ENCODE measurements around the gene ALKBH8. TPM values are rescaled to one million over a fixed set of nuclear protein-coding genes. Genes with fewer than 3 reads are reported as not detected.

ALKBH8 gene
- total and polyA plus RNA-seq, 2 experiments from 2014 or later: 2.7 to 5.2 TPM

DNA sequence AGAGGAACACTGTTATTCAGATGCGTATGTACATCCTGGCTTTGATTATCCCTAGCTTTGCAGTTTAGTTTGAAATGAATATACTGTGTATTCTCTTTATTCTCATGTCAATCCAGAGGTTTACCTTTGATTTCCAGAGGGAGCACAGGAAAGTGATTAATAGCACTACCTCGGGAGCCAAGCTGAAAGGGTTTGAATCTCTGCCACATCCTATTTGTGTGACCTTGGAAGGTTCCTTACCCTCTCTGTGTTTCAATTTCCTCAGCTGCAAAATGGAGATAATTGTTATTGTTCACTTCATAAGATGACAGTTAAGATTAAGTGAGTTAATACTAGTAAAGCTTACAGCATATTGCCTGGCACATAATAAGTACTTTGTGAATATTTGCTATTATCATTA lies 43.3 kb upstream of the ALKBH8 start:
- Histone ChIP-seq H3K4me2 (no peak overlapping the region), H4K20me1 (ENCODE audit: insufficient read depth, poor library complexity, severe bottlenecking) (no peaks in the 10 kb centered on the region), H3K4me1 (ENCODE audit: insufficient read depth) (no peaks in the 10 kb centered on the region), H3K9me3 (ENCODE audit: low read depth) (no peaks in the 10 kb centered on the region), H3K9me2 (replicated peaks; ENCODE audit: insufficient read depth) (no peaks in the 10 kb centered on the region), H3K4me3 (no peak overlapping the region), H3K27ac (no peak overlapping the region), H3K79me2 (no peaks in the 10 kb centered on the region), H3K27me3 (no peaks in the 10 kb centered on the region), H3K36me3 (replicated peaks; ENCODE audit: insufficient read depth, low read depth) (no peaks in the 10 kb centered on the region), H2AFZ (no peak overlapping the region)
- no peak for TF ChIP-seq EZH2phosphoT487 (IDR thresholded peaks at IDR 0.05; ENCODE audit: low read depth, severe bottlenecking, unreplicated experiment)
- TF ChIP-seq, protein P1, sequence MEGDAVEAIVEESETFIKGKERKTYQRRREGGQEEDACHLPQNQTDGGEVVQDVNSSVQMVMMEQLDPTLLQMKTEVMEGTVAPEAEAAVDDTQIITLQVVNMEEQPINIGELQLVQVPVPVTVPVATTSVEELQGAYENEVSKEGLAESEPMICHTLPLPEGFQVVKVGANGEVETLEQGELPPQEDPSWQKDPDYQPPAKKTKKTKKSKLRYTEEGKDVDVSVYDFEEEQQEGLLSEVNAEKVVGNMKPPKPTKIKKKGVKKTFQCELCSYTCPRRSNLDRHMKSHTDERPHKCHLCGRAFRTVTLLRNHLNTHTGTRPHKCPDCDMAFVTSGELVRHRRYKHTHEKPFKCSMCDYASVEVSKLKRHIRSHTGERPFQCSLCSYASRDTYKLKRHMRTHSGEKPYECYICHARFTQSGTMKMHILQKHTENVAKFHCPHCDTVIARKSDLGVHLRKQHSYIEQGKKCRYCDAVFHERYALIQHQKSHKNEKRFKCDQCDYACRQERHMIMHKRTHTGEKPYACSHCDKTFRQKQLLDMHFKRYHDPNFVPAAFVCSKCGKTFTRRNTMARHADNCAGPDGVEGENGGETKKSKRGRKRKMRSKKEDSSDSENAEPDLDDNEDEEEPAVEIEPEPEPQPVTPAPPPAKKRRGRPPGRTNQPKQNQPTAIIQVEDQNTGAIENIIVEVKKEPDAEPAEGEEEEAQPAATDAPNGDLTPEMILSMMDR (IDR thresholded peaks at IDR 0.05; ENCODE audit: poor library complexity): no peak
- TF ChIP-seq EZH2 (IDR thresholded peaks at IDR 0.05; ENCODE audit: borderline replicate concordance): no peak
- WGBS (ENCODE audit: low lambda C conversion rate, missing lambda C conversion rate): 48% methylated on average over 2 of the region's 2 CpGs
- no peak for DNase-seq (ENCODE audit: low spot score)

DNA sequence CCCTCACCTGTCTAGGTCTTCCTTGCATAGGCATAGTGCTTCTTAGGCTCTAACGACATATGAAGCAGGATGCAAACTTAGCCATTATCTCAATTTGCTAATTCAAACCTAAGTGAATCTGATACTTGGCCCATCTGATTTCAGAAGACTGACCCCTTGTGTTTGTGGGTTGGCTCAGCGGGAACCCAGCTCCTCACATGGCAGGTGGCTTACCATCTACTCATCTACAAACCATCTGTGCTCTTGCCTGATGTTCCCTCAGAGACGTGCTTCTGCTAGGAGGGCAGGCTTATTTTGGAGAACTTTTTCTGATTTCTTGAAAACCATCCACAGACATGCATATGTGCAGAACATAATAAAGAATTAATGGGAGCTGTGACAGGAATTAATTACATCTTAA lies 40.6 kb upstream of the ALKBH8 start:
- H2AFZ ChIP-seq: no peak overlapping the region
- no peaks in the 10 kb centered on the region for H3K4me1 ChIP-seq (ENCODE audit: insufficient read depth)
- H3K27ac ChIP-seq: no peak overlapping the region
- no peaks in the 10 kb centered on the region for H3K9me2 ChIP-seq (replicated peaks; ENCODE audit: insufficient read depth)
- no peak overlapping the region for H3K4me2 ChIP-seq
- 84% methylated on average over 3 of the region's 3 CpGs for WGBS (ENCODE audit: low lambda C conversion rate, missing lambda C conversion rate)
- no peaks in the 10 kb centered on the region for H3K27me3 ChIP-seq
- DNase-seq (ENCODE audit: low spot score): no peak
- TF ChIP-seq EZH2phosphoT487 (IDR thresholded peaks at IDR 0.05; ENCODE audit: low read depth, severe bottlenecking, unreplicated experiment): no peak
- TF ChIP-seq, protein P1 (IDR thresholded peaks at IDR 0.05; ENCODE audit: poor library complexity): no peak
- no peak for TF ChIP-seq EZH2 (IDR thresholded peaks at IDR 0.05; ENCODE audit: borderline replicate concordance)
- H3K4me3 ChIP-seq: no peak overlapping the region
- H4K20me1 ChIP-seq (ENCODE audit: insufficient read depth, poor library complexity, severe bottlenecking): no peaks in the 10 kb centered on the region
- no peaks in the 10 kb centered on the region for H3K9me3 ChIP-seq (ENCODE audit: low read depth)
- H3K36me3 ChIP-seq (replicated peaks; ENCODE audit: insufficient read depth, low read depth): no peaks in the 10 kb centered on the region
- H3K79me2 ChIP-seq: no peaks in the 10 kb centered on the region

DNA sequence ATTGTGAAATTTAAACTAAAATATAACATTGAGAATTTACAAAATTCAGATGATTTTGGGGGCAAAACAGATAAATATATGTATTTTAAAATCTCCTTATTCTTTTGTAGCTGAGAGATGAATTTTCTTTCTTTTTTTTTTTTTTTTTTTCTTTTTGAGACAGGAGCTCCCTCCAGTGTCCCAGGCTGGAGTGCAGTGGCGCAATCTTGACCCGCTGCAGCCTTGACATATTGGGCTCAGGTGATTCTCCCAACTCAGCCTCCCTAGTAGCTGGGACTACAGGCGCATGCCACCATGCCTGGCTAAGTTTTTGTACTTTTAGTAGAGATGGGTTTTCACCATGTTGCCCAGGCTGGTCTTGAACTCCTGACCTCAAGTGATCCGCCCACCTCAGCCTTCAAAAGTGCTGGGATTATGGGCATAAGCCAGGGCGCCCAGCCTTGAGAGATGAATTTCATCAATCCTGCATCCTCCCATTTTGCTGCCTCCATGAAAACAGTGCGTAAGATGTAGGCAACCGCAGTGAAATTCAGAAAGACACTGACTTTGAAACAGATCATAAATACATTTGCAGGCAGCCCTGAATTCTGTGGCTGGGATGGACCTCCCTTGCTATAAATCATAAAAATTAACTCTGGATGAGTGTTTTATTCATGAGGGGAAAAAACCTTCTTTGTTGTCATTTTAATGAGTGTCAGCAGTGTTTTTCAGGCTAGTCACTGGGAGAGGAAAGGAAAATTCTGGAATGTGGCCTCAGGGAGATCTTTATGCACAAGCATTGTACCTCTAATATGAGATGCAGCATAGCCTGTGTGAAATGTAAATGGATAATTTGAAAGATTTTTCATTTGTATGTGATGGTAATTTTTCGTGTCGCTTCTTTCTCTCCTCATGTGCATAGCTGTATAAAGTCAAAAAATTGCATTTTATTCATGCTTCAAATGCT lies 39.8 kb upstream of the ALKBH8 start:
- Histone ChIP-seq H3K27me3 (no peaks in the 10 kb centered on the region), H3K4me2 (no peak overlapping the region), H3K4me3 (no peak overlapping the region), H4K20me1 (ENCODE audit: insufficient read depth, poor library complexity, severe bottlenecking) (no peaks in the 10 kb centered on the region), H3K36me3 (replicated peaks; ENCODE audit: insufficient read depth, low read depth) (no peaks in the 10 kb centered on the region), H3K4me1 (ENCODE audit: insufficient read depth) (no peaks in the 10 kb centered on the region), H3K9me3 (ENCODE audit: low read depth) (no peaks in the 10 kb centered on the region), H3K9me2 (replicated peaks; ENCODE audit: insufficient read depth) (no peaks in the 10 kb centered on the region), H3K79me2 (no peaks in the 10 kb centered on the region), H2AFZ (no peak overlapping the region), H3K27ac (no peak overlapping the region)
- no peak for TF ChIP-seq EZH2 (IDR thresholded peaks at IDR 0.05; ENCODE audit: borderline replicate concordance)
- TF ChIP-seq, protein P1 (IDR thresholded peaks at IDR 0.05; ENCODE audit: poor library complexity): no peak
- WGBS (ENCODE audit: low lambda C conversion rate, missing lambda C conversion rate): 89% methylated on average over 9 of the region's 9 CpGs
- no peak for DNase-seq (ENCODE audit: low spot score)

Measured in hepatocyte (in vitro differentiated cells).